IMR-90 (cell line): ENCODE data around the gene FRMD1. TPM values are rescaled to one million over a fixed set of nuclear protein-coding genes. Genes with fewer than 3 reads are reported as not detected.

ENCODE experiments used
- ATAC-seq: fragments of 200-7000 bp; cut with Tn5 transposase; 2 replicates; pipeline ENCODE4 v1.9.1; 2020; ENCODE audit warnings: low read depth, mild to moderate bottlenecking, moderate library complexity
- BruUV-seq: library from RNA; stranded (reverse); fragments of 400-500 nt; replicated peaks from 2 replicates; lab custom pipeline; 2021; lab: Mats Ljungman, UMichigan
- CTCF ChIA-PET: fragments of 300-600 bp; formaldehyde crosslinking; extraction: SDS; loops from one replicate; lab custom pipeline; 2021; ENCODE audit warnings: antibody characterized with exemption; lab: Yijun Ruan, JAX
- POLR2A ChIA-PET: fragments of 300-600 bp; sonication (Branson Sonifier 250); formaldehyde crosslinking; loops from one replicate; lab custom pipeline; 2022; ENCODE audit warnings: antibody characterized with exemption; ENCODE audit not compliant: unreplicated experiment; lab: Charles Lee
- DNase-seq: peaks from one replicate; pipeline ENCODE4 v3.0.0; 2013
- H2AFZ ChIP-seq: replicated peaks from 2 replicates; pipeline ENCODE3; 2013; ENCODE audit warnings: low read length, mild to moderate bottlenecking; ENCODE audit not compliant: poor library complexity
- H2AK5ac ChIP-seq: 2 replicates; pipeline ENCODE4 v1.6.1; 2013; ENCODE audit warnings: low read depth, low read length, inconsistent platforms
- H2AK9ac ChIP-seq: replicated peaks from 2 replicates; pipeline ENCODE3; 2013; ENCODE audit warnings: mild to moderate bottlenecking, low read depth, low read length, moderate library complexity; ENCODE audit not compliant: poor library complexity
- H2BK120ac ChIP-seq: 2 replicates; pipeline ENCODE4 v1.6.1; 2013; ENCODE audit warnings: low read depth, low read length, inconsistent platforms
- H2BK15ac ChIP-seq: 3 replicates; pipeline ENCODE4 v1.6.1; 2013; ENCODE audit warnings: low read depth, low read length, inconsistent platforms
- H2BK20ac ChIP-seq: 2 replicates; pipeline ENCODE4 v1.6.1; 2013; ENCODE audit warnings: low read depth, mild to moderate bottlenecking, inconsistent platforms, low read length, moderate library complexity
- H2BK5ac ChIP-seq: 2 replicates; pipeline ENCODE4 v1.6.1; 2013; ENCODE audit warnings: mild to moderate bottlenecking, low read depth, low read length, inconsistent platforms; ENCODE audit not compliant: poor library complexity, severe bottlenecking
- H3K14ac ChIP-seq: replicated peaks from 2 replicates; pipeline ENCODE4 v1.6.1; 2013; ENCODE audit warnings: low read depth, low read length, inconsistent platforms
- H3K18ac ChIP-seq: 2 replicates; pipeline ENCODE4 v1.6.1; 2013; ENCODE audit warnings: low read depth, low read length, control low read depth
- H3K23ac ChIP-seq: 2 replicates; pipeline ENCODE4 v1.6.1; 2013; ENCODE audit warnings: low read depth, low read length, inconsistent platforms
- H3K27ac ChIP-seq: 2 replicates; pipeline ENCODE4 v1.5.1; 2013; ENCODE audit warnings: mild to moderate bottlenecking, control low read depth, low read length; ENCODE audit not compliant: insufficient read depth
- H3K27me3 ChIP-seq: 2 replicates; pipeline ENCODE4 v1.6.1; 2013; ENCODE audit warnings: low read length; ENCODE audit not compliant: control insufficient read depth, insufficient read depth
- H3K36me3 ChIP-seq: 2 replicates; pipeline ENCODE4 v1.6.1; 2013; ENCODE audit warnings: low read length, mixed read lengths; ENCODE audit not compliant: control insufficient read depth, insufficient read depth
- H3K4ac ChIP-seq: 2 replicates; pipeline ENCODE4 v1.6.1; 2013; ENCODE audit warnings: low read depth, low read length, inconsistent platforms
- H3K4me1 ChIP-seq: 2 replicates; pipeline ENCODE4 v1.6.1; 2013; ENCODE audit warnings: low read length, mixed read lengths; ENCODE audit not compliant: control insufficient read depth, insufficient read depth
- H3K4me2 ChIP-seq: 2 replicates; pipeline ENCODE4 v1.6.1; 2013; ENCODE audit warnings: low read depth, mild to moderate bottlenecking, control low read depth, low read length, moderate library complexity
- H3K4me3 ChIP-seq: 2 replicates; pipeline ENCODE4 v1.5.1; 2013; ENCODE audit warnings: low read depth, mild to moderate bottlenecking, control low read depth, low read length, moderate library complexity; ENCODE audit not compliant: insufficient read depth
- H3K56ac ChIP-seq: 2 replicates; pipeline ENCODE4 v1.6.1; 2013; ENCODE audit warnings: low read length, inconsistent platforms; ENCODE audit not compliant: insufficient read depth; ENCODE audit errors: extremely low read depth
- H3K79me1 ChIP-seq, 2 experiments: 2 replicates each; pipeline ENCODE4 v1.6.1; 2013; ENCODE audit warnings: low read length in 2 of 2, inconsistent platforms in 1 of 2, low read depth in 1 of 2
- H3K9ac ChIP-seq: 2 replicates; pipeline ENCODE4 v1.6.1; 2013; ENCODE audit warnings: low read depth, low read length, control low read depth
- H3K9me1 ChIP-seq: 2 replicates; pipeline ENCODE4 v1.6.1; 2013; ENCODE audit warnings: low read length, inconsistent platforms; ENCODE audit not compliant: insufficient read depth
- H3K9me3 ChIP-seq: 2 replicates; pipeline ENCODE4 v1.6.1; 2013; ENCODE audit warnings: low read length; ENCODE audit not compliant: control insufficient read depth, insufficient read depth
- H4K20me1 ChIP-seq: 2 replicates; pipeline ENCODE4 v1.6.1; 2013; ENCODE audit warnings: low read length, inconsistent platforms; ENCODE audit not compliant: insufficient read depth
- H4K5ac ChIP-seq: 2 replicates; pipeline ENCODE4 v1.6.1; 2013; ENCODE audit warnings: mild to moderate bottlenecking, low read depth, low read length, control low read depth
- H4K8ac ChIP-seq, 2 experiments: 2 replicates each; pipeline ENCODE4 v1.6.1; 2013; ENCODE audit warnings: low read depth in 2 of 2, low read length in 2 of 2, control low read depth in 1 of 2, inconsistent platforms in 1 of 2
- H4K91ac ChIP-seq: 2 replicates; pipeline ENCODE4 v1.6.1; 2013; ENCODE audit warnings: low read depth, low read length, inconsistent platforms; ENCODE audit not compliant: insufficient read depth
- BHLHE40 ChIP-seq: fragments of 150-350 bp; IDR thresholded peaks from 2 replicates; pipeline ENCODE4 v1.6.1; 2016; ENCODE audit warnings: mild to moderate bottlenecking, low read depth, low read length
- CEBPB ChIP-seq: IDR thresholded peaks from 2 replicates; pipeline ENCODE4 v1.6.1; 2012; ENCODE audit warnings: low read depth, low read length, improper control_type of control experiment
- CHD1 ChIP-seq: IDR thresholded peaks from 2 replicates; pipeline ENCODE4 v1.6.1; 2012; ENCODE audit warnings: low read depth, low read length, improper control_type of control experiment
- FOS ChIP-seq: fragments of 150-350 bp; IDR thresholded peaks from 2 replicates; pipeline ENCODE4 v1.6.1; 2016; ENCODE audit warnings: low read depth, low read length
- MAFK ChIP-seq: IDR thresholded peaks from 2 replicates; pipeline ENCODE4 v1.6.1; 2012; ENCODE audit warnings: low read depth, low read length, improper control_type of control experiment
- MAZ ChIP-seq: IDR thresholded peaks from 2 replicates; pipeline ENCODE4 v1.6.1; 2012; ENCODE audit warnings: low read depth, mild to moderate bottlenecking, low read length, improper control_type of control experiment, moderate library complexity, borderline replicate concordance
- MXI1 ChIP-seq: IDR thresholded peaks from 2 replicates; pipeline ENCODE4 v1.6.1; 2012; ENCODE audit warnings: low read depth, mild to moderate bottlenecking, low read length, moderate library complexity, borderline replicate concordance
- NFE2L2 ChIP-seq: fragments of 150-350 bp; IDR thresholded peaks from 2 replicates; pipeline ENCODE4 v1.6.1; 2016; ENCODE audit warnings: low read depth, mild to moderate bottlenecking, low read length
- POLR2A ChIP-seq: IDR thresholded peaks from 2 replicates; pipeline ENCODE4 v1.6.1; 2012; ENCODE audit warnings: mild to moderate bottlenecking, low read depth, low read length
- RAD21 ChIP-seq: IDR thresholded peaks from 2 replicates; pipeline ENCODE4 v1.6.1; 2012; ENCODE audit warnings: low read length, improper control_type of control experiment
- RCOR1 ChIP-seq: IDR thresholded peaks from 2 replicates; pipeline ENCODE4 v1.6.1; 2012; ENCODE audit warnings: mild to moderate bottlenecking, low read length, improper control_type of control experiment; ENCODE audit not compliant: insufficient replicate concordance
- RFX5 ChIP-seq: IDR thresholded peaks from 2 replicates; pipeline ENCODE4 v1.8.0; 2012; ENCODE audit warnings: low read depth, mild to moderate bottlenecking, low read length, moderate library complexity
- USF2 ChIP-seq: fragments of 150-350 bp; IDR thresholded peaks from 2 replicates; pipeline ENCODE4 v1.6.1; 2017; ENCODE audit warnings: mild to moderate bottlenecking, antibody characterized with exemption, low read length, low read depth
- WGBS, 2 experiments: methylation state at CpG; one replicate each; pipeline versions ENCODE4 v1.1.5 to v1.1.7; 2013; ENCODE audit warnings: missing lambda C conversion rate in 2 of 2; ENCODE audit not compliant: insufficient read length in 1 of 2; ENCODE audit errors: extremely low coverage in 2 of 2; 5-methylcytosine and 5-hydroxymethylcytosine counted together
- dilution Hi-C: fragments of 300-500 bp; cut with HindIII; formaldehyde crosslinking; loops from one replicate; pipeline ENCODE4 v1.14.3; 2018; ENCODE audit warnings: low sequenced_read_pairs; ENCODE audit not compliant: unreplicated experiment
- in situ Hi-C: fragments of 300-500 bp; cut with MboI; formaldehyde crosslinking; loops from 3 replicates; pipeline ENCODE4 v1.14.3; 2019; ENCODE audit warnings: low sequenced_read_pairs, inconsistent platforms, mixed read lengths
- intact Hi-C: fragments of 100-400 bp; cut with micrococcal nuclease; formaldehyde crosslinking; loops from 2 replicates; pipeline ENCODE4 v1.10.0; 2022
- polyA plus RNA-seq, 3 experiments: library from polyadenylated mRNA; depleted of rRNA; stranded (reverse); fragments of >200 nt; gene quantifications; 2 replicates each; pipeline ENCODE4 v1.2.3, GENCODE V29; 2012; ENCODE audit warnings: low replicate concordance in 1 of 3
- total RNA-seq: library from RNA; depleted of rRNA; stranded (reverse); fragments of >200 nt; gene quantifications from 2 replicates; pipeline ENCODE4 v1.2.3, GENCODE V29; 2012
- TF ChIP-seq, protein P1 (sequence below): conservative IDR thresholded peaks from 2 replicates; pipeline ENCODE4 v1.5.1; 2012; ENCODE audit warnings: mild to moderate bottlenecking, low read depth, low read length, improper control_type of control experiment
- TF ChIP-seq, protein P2 (sequence below): fragments of 150-350 bp; IDR thresholded peaks from 2 replicates; pipeline ENCODE4 v1.6.1; 2016; ENCODE audit warnings: low read depth, mild to moderate bottlenecking, low read length, moderate library complexity, borderline replicate concordance

FRMD1 gene
- total and polyA plus RNA-seq, 2 of the 4 experiments (the other 2 are of a cell fraction), result not detected

- H2AFZ ChIP-seq, result no peak overlapping the region
- H2BK15ac ChIP-seq, result no peak overlapping the region
- no peaks in the 10 kb centered on the region for H4K20me1 ChIP-seq
- H3K56ac ChIP-seq, result no peak overlapping the region
- BruUV-seq, result no TSS peak
- no peak overlapping the region for H2BK120ac ChIP-seq
- dilution Hi-C loops, result no loop called here
- ChIA-PET POLR2A (no interaction called here), CTCF (no interaction called here)
- H3K4me3 ChIP-seq, result no peak overlapping the region
- H3K4me2 ChIP-seq, result no peak overlapping the region
- H3K14ac ChIP-seq, result no peak overlapping the region
- no peak overlapping the region for H3K9ac ChIP-seq
- no peak overlapping the region for H2AK9ac ChIP-seq
- no peak overlapping the region for H3K27ac ChIP-seq
- TF ChIP-seq BHLHE40 (no peak), CHD1 (no peak), USF2 (no peak), CEBPB (no peak), NFE2L2 (no peak), MAFK (no peak), FOS (no peak), POLR2A (no peak), RFX5 (no peak), RCOR1 (no peak), MAZ (no peak), RAD21 (no peak), MXI1 (no peak)
- TF ChIP-seq, protein P1, sequence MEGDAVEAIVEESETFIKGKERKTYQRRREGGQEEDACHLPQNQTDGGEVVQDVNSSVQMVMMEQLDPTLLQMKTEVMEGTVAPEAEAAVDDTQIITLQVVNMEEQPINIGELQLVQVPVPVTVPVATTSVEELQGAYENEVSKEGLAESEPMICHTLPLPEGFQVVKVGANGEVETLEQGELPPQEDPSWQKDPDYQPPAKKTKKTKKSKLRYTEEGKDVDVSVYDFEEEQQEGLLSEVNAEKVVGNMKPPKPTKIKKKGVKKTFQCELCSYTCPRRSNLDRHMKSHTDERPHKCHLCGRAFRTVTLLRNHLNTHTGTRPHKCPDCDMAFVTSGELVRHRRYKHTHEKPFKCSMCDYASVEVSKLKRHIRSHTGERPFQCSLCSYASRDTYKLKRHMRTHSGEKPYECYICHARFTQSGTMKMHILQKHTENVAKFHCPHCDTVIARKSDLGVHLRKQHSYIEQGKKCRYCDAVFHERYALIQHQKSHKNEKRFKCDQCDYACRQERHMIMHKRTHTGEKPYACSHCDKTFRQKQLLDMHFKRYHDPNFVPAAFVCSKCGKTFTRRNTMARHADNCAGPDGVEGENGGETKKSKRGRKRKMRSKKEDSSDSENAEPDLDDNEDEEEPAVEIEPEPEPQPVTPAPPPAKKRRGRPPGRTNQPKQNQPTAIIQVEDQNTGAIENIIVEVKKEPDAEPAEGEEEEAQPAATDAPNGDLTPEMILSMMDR, result no peak
- TF ChIP-seq, protein P2, sequence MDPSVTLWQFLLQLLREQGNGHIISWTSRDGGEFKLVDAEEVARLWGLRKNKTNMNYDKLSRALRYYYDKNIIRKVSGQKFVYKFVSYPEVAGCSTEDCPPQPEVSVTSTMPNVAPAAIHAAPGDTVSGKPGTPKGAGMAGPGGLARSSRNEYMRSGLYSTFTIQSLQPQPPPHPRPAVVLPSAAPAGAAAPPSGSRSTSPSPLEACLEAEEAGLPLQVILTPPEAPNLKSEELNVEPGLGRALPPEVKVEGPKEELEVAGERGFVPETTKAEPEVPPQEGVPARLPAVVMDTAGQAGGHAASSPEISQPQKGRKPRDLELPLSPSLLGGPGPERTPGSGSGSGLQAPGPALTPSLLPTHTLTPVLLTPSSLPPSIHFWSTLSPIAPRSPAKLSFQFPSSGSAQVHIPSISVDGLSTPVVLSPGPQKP, result no peak
- in situ Hi-C loops, result no loop called here
- no peaks in the 10 kb centered on the region for H3K9me3 ChIP-seq
- H4K5ac ChIP-seq, result no peak overlapping the region
- H3K4ac ChIP-seq, result no peak overlapping the region
- H3K36me3 ChIP-seq, result no peaks in the 10 kb centered on the region
- H2BK20ac ChIP-seq, result no peak overlapping the region
- intact Hi-C loops, result loop anchor here (10.0 kb wide), 1 partner anchor 818 kb away; no protein-coding TSS in a partner anchor
- no peak overlapping the region for H2BK5ac ChIP-seq
- ATAC-seq (no peak), DNase-seq (no peak)
- no peak overlapping the region for H4K91ac ChIP-seq
- no peak overlapping the region for H3K18ac ChIP-seq
- H4K8ac ChIP-seq, result no peak overlapping the region
- H3K9me1 ChIP-seq, result no peaks in the 10 kb centered on the region
- no peak overlapping the region for H3K23ac ChIP-seq
- no peak overlapping the region for H2AK5ac ChIP-seq
- peaks cover 3% of the 10 kb centered on the region; the same call in 1 of the 2 replicates for H3K4me1 ChIP-seq
- no peaks in the 10 kb centered on the region for H3K79me1 ChIP-seq
- WGBS, 2 experiments, result 93% methylated on average over 8 of the region's 24 CpGs; no CpG with 5 or more reads in 1 of the 2 experiments
- peaks cover 24% of the 10 kb centered on the region for H3K27me3 ChIP-seq
Observed at GRCh38 chr6:168067081-168067759, 11.8 kb downstream of the FRMD1 start.
